Erythroblast (primary cell): ENCODE data around the gene TDP1.

Experiments used
- GATA1 ChIP-seq: IDR thresholded peaks from 2 replicates; pipeline ENCODE4 v1.6.1; 2011; ENCODE audit warnings: low read depth, mild to moderate bottlenecking, control low read depth, low read length, moderate library complexity
- POLR2A ChIP-seq: IDR thresholded peaks from 2 replicates; pipeline ENCODE4 v1.6.1; 2011; ENCODE audit warnings: mild to moderate bottlenecking, low read length

DNA sequence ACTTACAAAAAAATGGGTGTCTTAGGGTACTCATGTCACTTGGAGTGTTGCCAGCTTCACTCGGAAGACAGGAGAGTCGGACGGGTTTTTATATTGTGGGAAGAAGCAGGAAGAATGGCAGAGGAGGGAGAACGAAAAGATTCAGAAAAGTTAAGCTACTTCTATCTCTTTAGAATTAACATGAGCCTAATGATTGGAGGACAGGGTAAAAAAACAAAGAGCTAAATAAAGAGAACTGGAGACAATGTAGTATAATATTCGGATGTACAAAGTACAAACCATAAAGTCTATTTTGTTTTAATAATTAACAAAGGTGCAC is 45.1 kb upstream of the TDP1 start:
- no peak for TF ChIP-seq POLR2A
- TF ChIP-seq GATA1: no peak
